Gastrocnemius medialis (tissue), 4 donors: ENCODE data around the gene OSM. TPM values are rescaled to one million over a fixed set of nuclear protein-coding genes. Genes with fewer than 3 reads are reported as not detected.

Source experiments
- ATAC-seq, 2 donors: fragments of 150-250 bp; one replicate each; pipeline ENCODE4 v1.9.1; 2016
- DNase-seq, 2 donors: peaks; one replicate each; pipeline ENCODE4 v3.0.0-alpha.2; 2019
- H3K27ac ChIP-seq, 4 donors: fragments of 200-600 bp; sonication (generic); 1 replicate in 1 of 4; 2 replicates in 3 of 4; pipeline ENCODE4 v1.5.1; 2016 to 2018; ENCODE audit warnings: mild to moderate bottlenecking in 2 of 4, moderate library complexity in 1 of 4
- H3K27me3 ChIP-seq, 3 donors: fragments of 200-600 bp; sonication (generic) in 2 of 3; 1 replicate in 1 of 3; 2 replicates in 2 of 3; pipeline versions ENCODE4 v1.5.1 to v1.6.0; 2016 to 2019; ENCODE audit warnings: mild to moderate bottlenecking in 1 of 3, moderate library complexity in 1 of 3
- H3K36me3 ChIP-seq, 2 donors: fragments of 200-600 bp; sonication (generic) in 1 of 2; one replicate each; pipeline ENCODE4 v1.5.1; 2017 to 2018
- H3K4me1 ChIP-seq, 2 donors: fragments of 200-600 bp; sonication (generic) in 1 of 2; one replicate each; pipeline ENCODE4 v1.5.1; 2016 to 2017; ENCODE audit warnings: mild to moderate bottlenecking in 2 of 2
- H3K4me3 ChIP-seq, 4 donors: fragments of 200-600 bp; sonication (generic) in 3 of 4; 1 replicate in 1 of 4; 2 replicates in 3 of 4; pipeline ENCODE4 v1.5.1; 2016 to 2019; ENCODE audit warnings: mild to moderate bottlenecking in 2 of 4
- H3K9me3 ChIP-seq, 3 donors: fragments of 200-600 bp; sonication (generic) in 2 of 3; 1 replicate in 1 of 3; 2 replicates in 2 of 3; pipeline ENCODE4 v1.5.1; 2016 to 2019
- POLR2A ChIP-seq, 2 donors: fragments of 450-650 bp; IDR thresholded peaks; one replicate each; pipeline ENCODE4 v1.6.1; 2017; ENCODE audit warnings: antibody characterized with exemption in 2 of 2, mild to moderate bottlenecking in 2 of 2, moderate library complexity in 2 of 2
- in situ Hi-C, 4 donors: fragments of 200-750 bp; cut with MboI; loops; one replicate each; pipeline versions ENCODE4 v1.15.0 to v1.8.0; 2017; ENCODE audit warnings: low sequenced_read_pairs in 4 of 4
- intact Hi-C: fragments of 100-400 bp; cut with DNase I; formaldehyde crosslinking; loops from one replicate; pipeline ENCODE4 v1.15.1; 2023; ENCODE audit warnings: low total_unique reads
- total RNA-seq, 4 donors: library from RNA; depleted of rRNA; stranded (reverse); fragments of >200 nt; gene quantifications; one replicate each; pipeline versions ENCODE4 v1.1.0 to v1.2.3, GENCODE V29; 2016
- TF ChIP-seq, protein P1 (sequence below), 5 experiments: fragments of 450-650 bp in 3 of 5; fragments of 200-600 bp in 2 of 5; sonication (generic) in 2 of 5; IDR thresholded peaks in 4 of 5; conservative IDR thresholded peaks in 1 of 5; 1 replicate in 4 of 5; 2 replicates in 1 of 5; pipeline ENCODE4 v1.5.1; 2016 to 2019; ENCODE audit warnings: antibody characterized with exemption in 5 of 5, mild to moderate bottlenecking in 3 of 5, moderate library complexity in 3 of 5

The OSM gene
- total RNA-seq, 4 donors from 2014 or later, result 0.53 TPM; not detected in 3

DNA sequence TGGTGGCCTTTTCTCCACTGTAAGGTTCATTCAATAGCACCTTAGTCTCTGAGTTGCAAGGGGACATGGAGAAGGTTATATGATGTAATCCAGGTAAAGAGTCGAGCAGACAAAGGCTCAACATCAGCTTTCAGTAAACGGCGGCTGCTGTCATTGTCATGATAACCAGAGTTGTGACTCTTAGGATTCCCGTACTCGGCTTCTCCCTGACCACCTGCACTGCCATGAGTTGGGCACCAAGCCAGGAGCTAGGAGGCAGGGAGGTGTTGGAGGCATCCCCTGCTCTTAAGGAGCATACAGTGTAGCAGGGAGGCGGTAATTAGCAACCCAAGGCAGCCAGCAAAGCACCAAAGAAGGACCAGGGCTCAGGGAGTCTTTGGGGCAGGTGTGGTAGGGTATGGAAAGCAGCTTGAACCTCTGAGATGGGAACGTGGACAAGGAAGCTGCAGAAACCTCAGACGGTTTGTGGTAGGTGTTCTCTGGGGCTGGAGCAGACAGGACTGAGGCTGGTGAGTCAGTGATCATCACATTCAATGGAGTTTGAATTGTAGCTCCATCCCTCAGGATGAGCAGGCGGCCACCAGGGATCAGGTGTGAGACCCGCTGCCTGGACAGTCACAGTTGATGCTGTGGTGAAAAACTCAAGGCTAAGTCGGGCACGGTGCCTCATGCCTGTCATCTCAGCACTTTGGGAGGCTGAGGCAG is 51.8 kb downstream of the OSM start:
- in situ Hi-C loops (no loop called here), intact Hi-C loops (no loop called here)
- no peak overlapping the region for H3K27ac ChIP-seq
- ATAC-seq (no peak), DNase-seq (no peak)
- TF ChIP-seq, protein P1, sequence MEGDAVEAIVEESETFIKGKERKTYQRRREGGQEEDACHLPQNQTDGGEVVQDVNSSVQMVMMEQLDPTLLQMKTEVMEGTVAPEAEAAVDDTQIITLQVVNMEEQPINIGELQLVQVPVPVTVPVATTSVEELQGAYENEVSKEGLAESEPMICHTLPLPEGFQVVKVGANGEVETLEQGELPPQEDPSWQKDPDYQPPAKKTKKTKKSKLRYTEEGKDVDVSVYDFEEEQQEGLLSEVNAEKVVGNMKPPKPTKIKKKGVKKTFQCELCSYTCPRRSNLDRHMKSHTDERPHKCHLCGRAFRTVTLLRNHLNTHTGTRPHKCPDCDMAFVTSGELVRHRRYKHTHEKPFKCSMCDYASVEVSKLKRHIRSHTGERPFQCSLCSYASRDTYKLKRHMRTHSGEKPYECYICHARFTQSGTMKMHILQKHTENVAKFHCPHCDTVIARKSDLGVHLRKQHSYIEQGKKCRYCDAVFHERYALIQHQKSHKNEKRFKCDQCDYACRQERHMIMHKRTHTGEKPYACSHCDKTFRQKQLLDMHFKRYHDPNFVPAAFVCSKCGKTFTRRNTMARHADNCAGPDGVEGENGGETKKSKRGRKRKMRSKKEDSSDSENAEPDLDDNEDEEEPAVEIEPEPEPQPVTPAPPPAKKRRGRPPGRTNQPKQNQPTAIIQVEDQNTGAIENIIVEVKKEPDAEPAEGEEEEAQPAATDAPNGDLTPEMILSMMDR (IDR thresholded peaks at IDR 0.05 in 4 of 5, conservative IDR thresholded peaks at IDR 0.05 in 1 of 5), result no peak
- no peak for TF ChIP-seq POLR2A (IDR thresholded peaks at IDR 0.05)
- no peaks in the 10 kb centered on the region for H3K36me3 ChIP-seq
- no peaks in the 10 kb centered on the region for H3K4me1 ChIP-seq
- H3K27me3 ChIP-seq, result peaks cover 0 to 22% (median 8%) of the 10 kb centered on the region in 3 donors
- H3K9me3 ChIP-seq, result no peaks in the 10 kb centered on the region
- no peak overlapping the region for H3K4me3 ChIP-seq

DNA sequence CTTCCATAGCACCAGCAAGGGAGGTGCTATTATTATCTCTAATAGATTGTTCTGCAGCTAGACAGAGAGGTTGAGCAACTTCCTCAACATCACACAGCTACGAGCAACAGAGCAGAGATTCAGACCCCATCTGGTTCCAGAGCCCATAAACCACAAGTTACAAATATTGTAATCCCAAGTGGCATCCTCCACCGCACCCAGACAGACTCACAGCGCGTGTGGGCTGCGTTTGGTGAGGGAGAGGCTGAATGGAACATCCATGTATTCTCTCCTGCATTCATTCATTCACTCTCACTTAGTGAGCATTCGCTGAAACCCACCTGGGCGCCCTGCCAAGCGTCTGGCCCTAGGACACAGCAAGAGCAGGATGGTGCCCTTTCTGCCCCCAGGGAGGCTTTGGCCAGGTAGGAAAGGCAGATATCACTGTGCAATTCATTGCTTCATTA is 53.6 kb downstream of the OSM start:
- Histone ChIP-seq H3K36me3 (no peaks in the 10 kb centered on the region), H3K27ac (no peak overlapping the region), H3K27me3 (peaks cover 5 to 27% (median 12%) of the 10 kb centered on the region in 3 donors), H3K9me3 (no peaks in the 10 kb centered on the region), H3K4me3 (no peak overlapping the region), H3K4me1 (no peaks in the 10 kb centered on the region)
- DNase-seq (no peak), ATAC-seq (no peak)
- no peak for TF ChIP-seq POLR2A (IDR thresholded peaks at IDR 0.05)
- TF ChIP-seq, protein P1 (IDR thresholded peaks at IDR 0.05 in 4 of 5, conservative IDR thresholded peaks at IDR 0.05 in 1 of 5), result no peak
- intact Hi-C loops (no loop called here), in situ Hi-C loops (no loop called here)

Other genes starting within 250 kb of the OSM start
- gene HORMAD2, start 186.4 kb downstream of the OSM start, total RNA-seq, result not detected
- gene LIF, start 20.1 kb downstream of the OSM start, total RNA-seq, result not detected
- gene CASTOR1, start 22.7 kb upstream of the OSM start, total RNA-seq, result 1 to 10 TPM; 3.5 to 6.5 (median 5.6) TPM
- gene TBC1D10A, start 60.1 kb upstream of the OSM start, total RNA-seq, result 1 to 10 TPM; 4.1 to 9.6 (median 6.2) TPM
- 100 to 1,000 TPM in 2 of 4 donors, 10 to 100 TPM in 2; 36.0 to 145 (median 94.5) TPM for gene SF3A1, start 90.0 kb upstream of the OSM start, total RNA-seq
- 1 to 10 TPM in 2 of 4 donors, under 1 TPM in 2; 0.41 to 1.4 (median 1.1) TPM for gene CCDC157, start 90.2 kb upstream of the OSM start, total RNA-seq
- gene RNF215, start 120.6 kb upstream of the OSM start, total RNA-seq, result 10 to 100 TPM in 1 of 4 donors, 1 to 10 TPM in 3; 4.7 to 11.2 (median 8.1) TPM
- gene SEC14L2, start 130.2 kb upstream of the OSM start, total RNA-seq, result 1 to 10 TPM; 3.0 to 5.1 (median 4.2) TPM
- gene MTFP1, start 158.9 kb upstream of the OSM start, total RNA-seq, result 10 to 100 TPM; 15.9 to 57.7 (median 44.5) TPM
- not detected for gene SEC14L3, start 205.2 kb upstream of the OSM start, total RNA-seq
- under 1 TPM in 1 of 4 donors, not detected in 3; 0.11 TPM for gene SEC14L4, start 238.8 kb upstream of the OSM start, total RNA-seq